Osteoblast (primary cell): ENCODE data around the gene ZNF136. TPM values are rescaled to one million over a fixed set of nuclear protein-coding genes. Genes with fewer than 3 reads are reported as not detected.

Experiments
- DNase-seq: peaks from one replicate; pipeline ENCODE4 v3.0.0; 2011; ENCODE audit warnings: low spot score, mixed read lengths; ENCODE audit not compliant: insufficient read length; ENCODE audit errors: missing footprints
- H2AFZ ChIP-seq: 2 replicates; pipeline ENCODE4 v1.6.0; 2011; ENCODE audit warnings: mild to moderate bottlenecking, low read length
- H3K27ac ChIP-seq: 2 replicates; pipeline ENCODE4 v1.5.1; 2011; ENCODE audit warnings: mild to moderate bottlenecking, low read depth, low read length, moderate library complexity
- H3K27me3 ChIP-seq: 2 replicates; pipeline ENCODE4 v1.6.0; 2012; ENCODE audit warnings: mild to moderate bottlenecking, control low read depth, inconsistent platforms, low read length, moderate library complexity; ENCODE audit not compliant: insufficient read depth
- H3K36me3 ChIP-seq: 2 replicates; pipeline ENCODE4 v1.5.1; 2011; ENCODE audit warnings: mild to moderate bottlenecking, low read length, control low read depth, moderate library complexity; ENCODE audit not compliant: insufficient read depth
- H3K4me1 ChIP-seq: 2 replicates; pipeline ENCODE4 v1.5.1; 2011; ENCODE audit warnings: mild to moderate bottlenecking, low read length, control low read depth, moderate library complexity; ENCODE audit not compliant: insufficient read depth
- H3K4me2 ChIP-seq: 2 replicates; pipeline ENCODE4 v1.6.0; 2011; ENCODE audit warnings: mild to moderate bottlenecking, low read length; ENCODE audit not compliant: insufficient read depth
- H3K4me3 ChIP-seq: fragments of 200-600 bp; sonication (generic); 3 replicates; pipeline ENCODE4 v1.5.1; 2012; ENCODE audit warnings: mild to moderate bottlenecking, low read length, inconsistent platforms; ENCODE audit not compliant: insufficient read depth
- H3K79me2 ChIP-seq: 2 replicates; pipeline ENCODE4 v1.6.0; 2012; ENCODE audit warnings: mild to moderate bottlenecking, low read length, control low read depth, inconsistent platforms; ENCODE audit not compliant: insufficient read depth
- H3K9me3 ChIP-seq: 2 replicates; pipeline ENCODE4 v1.5.1; 2011; ENCODE audit warnings: low read depth, low read length, control low read depth
- H4K20me1 ChIP-seq: 2 replicates; pipeline ENCODE4 v1.6.0; 2012; ENCODE audit warnings: mild to moderate bottlenecking, low read length, control low read depth; ENCODE audit not compliant: insufficient read depth
- total RNA-seq: library from RNA; depleted of rRNA; stranded (reverse); fragments of >200 nt; gene quantifications from 2 replicates; pipeline ENCODE4 v1.2.3, GENCODE V29; 2012
- TF ChIP-seq, protein P1 (sequence below): IDR thresholded peaks from 2 replicates; pipeline ENCODE4 v1.5.1; 2011; ENCODE audit warnings: mild to moderate bottlenecking, low read depth, low read length, moderate library complexity; ENCODE audit errors: extremely low read depth

ZNF136 gene
- total RNA-seq, result 8.3 and 8.7 TPM in 2 replicates

DNA sequence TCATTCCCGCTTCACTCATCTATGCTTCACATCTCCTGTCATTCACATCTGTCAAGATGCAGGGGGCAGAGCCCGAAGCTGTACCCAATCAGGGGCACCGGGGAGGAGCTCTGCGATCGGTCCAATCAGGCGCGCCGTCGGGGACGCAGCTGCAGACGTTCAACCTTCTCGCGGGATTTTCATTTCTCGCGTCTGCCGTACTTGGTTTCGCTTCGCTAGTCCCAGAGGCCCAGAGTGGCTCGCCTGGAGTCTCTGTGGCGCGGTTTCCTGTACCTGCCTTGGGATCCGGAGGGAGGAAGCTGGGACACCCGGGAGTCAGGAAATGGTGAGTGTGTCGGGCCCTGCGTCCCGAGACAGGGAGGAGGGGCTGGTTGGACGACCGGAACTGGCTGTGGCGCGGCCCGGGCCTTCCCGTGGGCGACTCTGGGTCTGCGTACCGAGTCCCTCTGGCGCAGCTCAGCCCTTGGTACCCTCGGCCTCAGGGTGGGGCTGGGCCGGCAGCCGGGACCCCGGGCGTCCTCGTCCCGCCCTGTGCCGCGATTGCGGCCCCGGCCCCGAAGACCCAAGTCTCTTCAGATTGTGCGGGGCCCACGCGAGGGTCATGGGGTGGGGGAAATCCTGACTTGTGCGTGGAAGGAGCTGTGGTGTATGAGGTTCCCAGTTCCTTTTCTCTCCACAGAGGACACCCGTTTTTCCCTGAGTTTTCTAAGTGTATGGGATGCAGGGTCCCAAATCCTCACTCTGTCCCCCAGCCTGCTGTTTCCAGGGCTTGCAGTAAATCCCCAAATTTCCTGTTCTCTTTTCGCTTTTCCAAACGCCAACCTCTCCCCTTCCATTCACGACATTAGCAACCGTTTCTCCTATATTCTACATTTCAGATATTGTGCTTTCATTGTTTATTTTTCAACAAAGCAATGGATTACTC lies at the start of gene ZNF136:
TSS of gene ZNF136 (plus strand) at position 215 of the 925 bp plus-strand sequence. CDS start at position 323, 108 bp downstream.
- peak within 1 kb of the TSS; percentile 84 for H3K4me2 ChIP-seq
- peaks cover 9% of the 10 kb centered on the region for H4K20me1 ChIP-seq
- DNase-seq, result peak; percentile 99
- H3K79me2 ChIP-seq, result peaks cover 44% of the 10 kb centered on the region
- no peaks in the 10 kb centered on the region for H3K27me3 ChIP-seq
- TF ChIP-seq, protein P1, sequence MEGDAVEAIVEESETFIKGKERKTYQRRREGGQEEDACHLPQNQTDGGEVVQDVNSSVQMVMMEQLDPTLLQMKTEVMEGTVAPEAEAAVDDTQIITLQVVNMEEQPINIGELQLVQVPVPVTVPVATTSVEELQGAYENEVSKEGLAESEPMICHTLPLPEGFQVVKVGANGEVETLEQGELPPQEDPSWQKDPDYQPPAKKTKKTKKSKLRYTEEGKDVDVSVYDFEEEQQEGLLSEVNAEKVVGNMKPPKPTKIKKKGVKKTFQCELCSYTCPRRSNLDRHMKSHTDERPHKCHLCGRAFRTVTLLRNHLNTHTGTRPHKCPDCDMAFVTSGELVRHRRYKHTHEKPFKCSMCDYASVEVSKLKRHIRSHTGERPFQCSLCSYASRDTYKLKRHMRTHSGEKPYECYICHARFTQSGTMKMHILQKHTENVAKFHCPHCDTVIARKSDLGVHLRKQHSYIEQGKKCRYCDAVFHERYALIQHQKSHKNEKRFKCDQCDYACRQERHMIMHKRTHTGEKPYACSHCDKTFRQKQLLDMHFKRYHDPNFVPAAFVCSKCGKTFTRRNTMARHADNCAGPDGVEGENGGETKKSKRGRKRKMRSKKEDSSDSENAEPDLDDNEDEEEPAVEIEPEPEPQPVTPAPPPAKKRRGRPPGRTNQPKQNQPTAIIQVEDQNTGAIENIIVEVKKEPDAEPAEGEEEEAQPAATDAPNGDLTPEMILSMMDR, result no peak
- H3K4me3 ChIP-seq, result peak within 1 kb of the TSS; percentile 94
- peaks cover 9% of the 10 kb centered on the region for H3K36me3 ChIP-seq
- H2AFZ ChIP-seq, result peak within 1 kb of the TSS; percentile 93
- peak within 1 kb of the TSS; percentile 90 for H3K27ac ChIP-seq
- H3K4me1 ChIP-seq, result peaks cover 9% of the 10 kb centered on the region
- no peaks in the 10 kb centered on the region for H3K9me3 ChIP-seq

DNA sequence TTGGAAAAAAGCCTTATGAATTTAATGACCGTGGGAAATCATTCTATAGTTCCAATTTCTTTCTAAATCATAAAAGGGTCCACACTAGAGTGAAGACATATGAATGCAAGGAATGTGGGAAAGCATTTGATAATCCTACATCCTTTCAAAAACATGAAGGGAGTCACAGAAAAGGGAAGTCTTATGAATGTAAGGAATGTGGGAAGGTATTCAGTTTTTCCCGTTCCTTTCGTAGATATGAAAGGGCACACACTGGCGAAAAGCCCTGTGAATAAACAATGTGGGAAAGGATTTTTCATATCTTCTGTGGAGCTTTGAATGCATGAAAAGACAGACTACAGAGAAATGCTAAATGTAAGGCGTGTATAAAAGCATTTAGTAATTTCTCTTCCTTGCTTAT lies 49.8 kb upstream of the ZNF136 start:
- H3K79me2 ChIP-seq, result no peaks in the 10 kb centered on the region
- H3K27me3 ChIP-seq, result no peaks in the 10 kb centered on the region
- H2AFZ ChIP-seq, result no peak overlapping the region
- no peaks in the 10 kb centered on the region for H4K20me1 ChIP-seq
- peaks cover 29% of the 10 kb centered on the region for H3K36me3 ChIP-seq
- no peak overlapping the region for H3K4me3 ChIP-seq
- DNase-seq, result no peak
- H3K4me1 ChIP-seq, result no peaks in the 10 kb centered on the region
- no peak overlapping the region for H3K4me2 ChIP-seq
- H3K9me3 ChIP-seq, result peaks cover 21% of the 10 kb centered on the region
- no peak overlapping the region for H3K27ac ChIP-seq
- TF ChIP-seq, protein P1, result no peak

DNA sequence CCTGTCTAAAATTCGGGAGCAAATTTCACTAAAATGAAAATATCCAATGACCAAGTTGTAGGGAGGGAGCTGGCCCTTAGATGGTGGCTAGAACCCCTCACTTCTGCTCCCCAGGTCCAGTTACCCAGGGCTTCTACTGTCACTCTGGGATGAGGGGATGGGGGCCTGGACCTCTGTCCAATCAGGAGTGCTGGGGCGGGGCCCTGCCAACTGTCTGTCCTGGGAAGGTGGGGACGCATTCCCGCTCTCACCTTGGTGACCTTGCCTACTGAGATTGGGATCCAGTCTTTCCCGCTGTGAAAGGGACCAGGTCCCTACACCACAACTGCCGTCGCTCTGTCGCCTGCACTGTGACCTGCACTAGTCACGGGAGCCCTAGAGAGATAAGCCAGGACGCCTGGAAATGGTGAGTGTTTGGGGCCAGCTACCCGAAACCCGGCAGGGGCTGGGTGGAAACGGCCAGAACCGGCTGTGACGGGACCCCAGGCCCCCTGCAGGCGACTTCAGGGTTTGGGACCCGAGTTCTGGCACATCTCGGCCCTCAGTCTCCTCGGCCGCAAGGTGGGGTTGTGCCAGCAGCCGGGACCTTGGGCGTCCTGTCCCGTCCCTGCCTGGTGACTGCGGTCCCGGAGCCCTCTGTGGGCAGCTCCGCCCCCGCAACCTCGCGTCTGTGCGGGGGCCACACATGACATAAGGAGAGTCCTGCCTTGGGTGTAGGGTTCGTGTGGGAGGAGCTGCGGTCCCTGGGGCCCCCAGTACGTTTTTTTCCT lies 45.5 kb upstream of the ZNF136 start:
- TF ChIP-seq, protein P1, result no peak
- no peak overlapping the region for H2AFZ ChIP-seq
- no peak overlapping the region for H3K4me3 ChIP-seq
- peak; percentile 49 for DNase-seq
- no peaks in the 10 kb centered on the region for H3K4me1 ChIP-seq
- H3K36me3 ChIP-seq, result peaks cover 10% of the 10 kb centered on the region
- no peak overlapping the region for H3K4me2 ChIP-seq
- no peaks in the 10 kb centered on the region for H4K20me1 ChIP-seq
- no peaks in the 10 kb centered on the region for H3K79me2 ChIP-seq
- H3K9me3 ChIP-seq, result peaks cover 12% of the 10 kb centered on the region
- no peak overlapping the region for H3K27ac ChIP-seq
- H3K27me3 ChIP-seq, result no peaks in the 10 kb centered on the region

DNA sequence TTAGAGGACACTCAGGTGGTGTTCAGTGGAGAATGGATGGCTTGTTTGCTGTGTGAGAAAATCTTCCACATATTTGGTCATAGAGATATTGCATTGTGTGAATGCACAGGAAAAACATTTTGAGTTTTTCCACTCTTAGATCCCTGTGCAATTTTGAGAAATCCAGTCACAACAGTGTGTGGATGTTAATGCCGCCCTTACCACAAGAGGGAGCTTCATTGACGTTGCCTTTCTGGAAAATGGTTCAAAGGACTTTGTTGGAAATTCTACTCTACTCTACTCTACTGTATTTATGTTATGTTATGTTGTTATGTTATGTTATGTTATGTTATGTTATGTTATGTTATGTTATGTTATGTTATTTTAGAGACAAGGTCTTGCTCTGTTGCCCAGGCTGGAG lies 36.2 kb upstream of the ZNF136 start:
- TF ChIP-seq, protein P1, result peak; percentile 27
- Histone ChIP-seq H3K4me1 (no peaks in the 10 kb centered on the region), H3K36me3 (peaks cover 2% of the 10 kb centered on the region), H3K4me3 (no peak overlapping the region), H3K9me3 (peaks cover 6% of the 10 kb centered on the region), H2AFZ (no peak overlapping the region), H3K27ac (no peak overlapping the region), H3K27me3 (no peaks in the 10 kb centered on the region), H4K20me1 (no peaks in the 10 kb centered on the region), H3K4me2 (no peak overlapping the region), H3K79me2 (no peaks in the 10 kb centered on the region)
- no peak for DNase-seq
